Activated CD8-positive, alpha-beta T cell treated with anti-CD3 and anti-CD28 coated beads for 36 hours (primary cell): ENCODE data around the gene CDH12. TPM values are rescaled to one million over a fixed set of nuclear protein-coding genes. Genes with fewer than 3 reads are reported as not detected.

Source experiments
- ATAC-seq: fragments of 200-7000 bp; cut with Tn5 transposase; one replicate; pipeline ENCODE4 v1.10.0; 2021; ENCODE audit warnings: mild to moderate bottlenecking, moderate library complexity
- CTCF ChIA-PET: fragments of 350-600 bp; sonication (Branson Sonifier 250); formaldehyde crosslinking; loops from one replicate; lab custom pipeline; 2021; ENCODE audit warnings: antibody characterized with exemption; lab: Charles Lee
- POLR2A ChIA-PET: fragments of 350-600 bp; sonication (Branson Sonifier 250); formaldehyde crosslinking; loops from one replicate; lab custom pipeline; 2021; ENCODE audit warnings: antibody characterized with exemption; lab: Charles Lee
- DNase-seq: peaks from one replicate; pipeline ENCODE4 v3.0.0-alpha.2; 2020
- H3K27ac Mint-ChIP-seq: one replicate; pipeline ENCODE4 v1.8.0; 2021; ENCODE audit warnings: mild to moderate bottlenecking, mixed read lengths
- H3K27me3 Mint-ChIP-seq: one replicate; pipeline ENCODE4 v1.8.0; 2021; ENCODE audit warnings: mixed read lengths
- H3K36me3 Mint-ChIP-seq: one replicate; pipeline ENCODE4 v1.8.0; 2021; ENCODE audit warnings: low read depth, mixed read lengths
- H3K4me1 Mint-ChIP-seq: one replicate; pipeline ENCODE4 v1.8.0; 2021; ENCODE audit warnings: low read depth, mixed read lengths
- H3K4me3 Mint-ChIP-seq: one replicate; pipeline ENCODE4 v1.8.0; 2021; ENCODE audit warnings: mild to moderate bottlenecking, moderate library complexity, mixed read lengths
- H3K9me3 Mint-ChIP-seq: one replicate; pipeline ENCODE4 v1.8.0; 2021; ENCODE audit warnings: mixed read lengths
- intact Hi-C: fragments of 100-400 bp; cut with micrococcal nuclease; formaldehyde crosslinking; loops from one replicate; pipeline ENCODE4 v1.10.0; 2022
- total RNA-seq, 2 experiments: library from RNA; stranded (reverse); gene quantifications; one replicate each; pipeline ENCODE4 v1.2.3, GENCODE V29; 2021
- TF ChIP-seq, protein P1 (sequence below): fragments of 200-600 bp; IDR thresholded peaks from one replicate; pipeline ENCODE4 v1.8.0; 2022; ENCODE audit warnings: antibody characterized with exemption, mild to moderate bottlenecking

CDH12 gene
- total RNA-seq, 2 experiments from 2014 or later, result not detected

DNA sequence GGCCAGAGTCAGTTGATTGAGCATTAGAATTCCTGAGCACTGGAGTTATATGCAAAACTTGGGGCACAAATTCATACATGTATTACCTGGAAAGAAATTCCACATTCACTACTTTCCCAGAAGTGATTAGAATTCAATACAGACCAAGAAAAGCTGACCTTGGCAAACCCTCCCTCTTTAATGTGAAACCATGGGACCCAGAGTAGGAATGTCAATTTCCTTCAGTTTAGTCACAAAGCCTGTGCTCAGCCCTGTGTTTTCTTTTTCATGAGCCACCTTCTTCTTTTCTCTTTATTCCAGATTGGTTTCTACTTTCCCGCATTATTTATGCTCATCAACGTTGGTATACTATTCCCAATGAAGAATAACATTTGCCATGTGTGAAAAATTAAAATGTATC is 420.2 kb downstream of the CDH12 start:
- ChIA-PET CTCF (no interaction called here), POLR2A (no interaction called here)
- H3K27me3 Mint-ChIP-seq, result no peaks in the 10 kb centered on the region
- H3K4me1 Mint-ChIP-seq, result no peaks in the 10 kb centered on the region
- H3K36me3 Mint-ChIP-seq, result no peaks in the 10 kb centered on the region
- TF ChIP-seq, protein P1, sequence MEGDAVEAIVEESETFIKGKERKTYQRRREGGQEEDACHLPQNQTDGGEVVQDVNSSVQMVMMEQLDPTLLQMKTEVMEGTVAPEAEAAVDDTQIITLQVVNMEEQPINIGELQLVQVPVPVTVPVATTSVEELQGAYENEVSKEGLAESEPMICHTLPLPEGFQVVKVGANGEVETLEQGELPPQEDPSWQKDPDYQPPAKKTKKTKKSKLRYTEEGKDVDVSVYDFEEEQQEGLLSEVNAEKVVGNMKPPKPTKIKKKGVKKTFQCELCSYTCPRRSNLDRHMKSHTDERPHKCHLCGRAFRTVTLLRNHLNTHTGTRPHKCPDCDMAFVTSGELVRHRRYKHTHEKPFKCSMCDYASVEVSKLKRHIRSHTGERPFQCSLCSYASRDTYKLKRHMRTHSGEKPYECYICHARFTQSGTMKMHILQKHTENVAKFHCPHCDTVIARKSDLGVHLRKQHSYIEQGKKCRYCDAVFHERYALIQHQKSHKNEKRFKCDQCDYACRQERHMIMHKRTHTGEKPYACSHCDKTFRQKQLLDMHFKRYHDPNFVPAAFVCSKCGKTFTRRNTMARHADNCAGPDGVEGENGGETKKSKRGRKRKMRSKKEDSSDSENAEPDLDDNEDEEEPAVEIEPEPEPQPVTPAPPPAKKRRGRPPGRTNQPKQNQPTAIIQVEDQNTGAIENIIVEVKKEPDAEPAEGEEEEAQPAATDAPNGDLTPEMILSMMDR, result no peak
- no peak for ATAC-seq
- H3K27ac Mint-ChIP-seq, result no peak overlapping the region
- intact Hi-C loops, result no loop called here
- H3K4me3 Mint-ChIP-seq, result no peak overlapping the region
- peaks cover 4% of the 10 kb centered on the region for H3K9me3 Mint-ChIP-seq
- DNase-seq, result no peak

DNA sequence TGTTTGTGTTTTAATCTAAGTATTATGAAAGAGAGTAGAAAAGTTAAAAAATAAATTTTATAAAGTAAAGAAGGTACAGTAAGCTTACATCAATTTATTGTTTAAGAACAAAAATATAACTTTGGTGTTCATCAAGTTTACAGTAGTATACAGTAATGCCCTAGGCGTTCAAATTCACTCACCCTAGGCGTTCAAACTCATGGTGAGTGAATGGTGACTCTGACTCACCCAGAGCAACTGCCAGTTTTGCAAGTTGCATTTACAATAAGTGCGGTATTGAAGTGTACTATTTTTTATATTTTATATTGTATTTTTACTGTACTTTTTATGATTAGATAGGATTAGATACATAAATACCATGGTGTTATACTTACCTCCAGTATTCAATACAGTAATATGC is 421.3 kb downstream of the CDH12 start:
- TF ChIP-seq, protein P1, result no peak
- H3K27me3 Mint-ChIP-seq, result no peaks in the 10 kb centered on the region
- intact Hi-C loops, result no loop called here
- CTCF ChIA-PET, result no interaction called here
- H3K4me1 Mint-ChIP-seq, result no peaks in the 10 kb centered on the region
- H3K27ac Mint-ChIP-seq, result no peak overlapping the region
- ATAC-seq (no peak), DNase-seq (no peak)
- no peak overlapping the region for H3K4me3 Mint-ChIP-seq
- no peaks in the 10 kb centered on the region for H3K36me3 Mint-ChIP-seq
- H3K9me3 Mint-ChIP-seq, result peaks cover 6% of the 10 kb centered on the region
- POLR2A ChIA-PET, result no interaction called here

DNA sequence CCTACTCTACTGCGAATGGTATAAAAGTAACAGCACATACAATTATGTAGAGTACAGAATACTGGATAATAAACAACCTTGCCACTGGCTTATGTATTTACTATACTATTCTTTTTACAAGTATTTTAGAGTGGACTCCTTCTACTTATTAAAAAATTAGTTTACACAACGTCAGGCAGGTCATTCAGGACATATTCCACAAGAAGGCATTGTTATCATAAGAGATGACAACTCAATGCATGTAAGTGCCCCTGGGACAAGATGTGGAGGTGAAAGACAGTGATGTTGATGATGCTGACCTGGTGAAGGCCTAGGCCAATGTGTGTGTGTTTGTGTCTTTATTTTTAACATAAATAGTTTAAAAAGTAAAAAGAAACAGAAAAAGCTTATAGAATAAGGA is 421.7 kb downstream of the CDH12 start:
- H3K4me3 Mint-ChIP-seq, result no peak overlapping the region
- DNase-seq (no peak), ATAC-seq (no peak)
- TF ChIP-seq, protein P1, result no peak
- POLR2A ChIA-PET, result no interaction called here
- H3K36me3 Mint-ChIP-seq, result no peaks in the 10 kb centered on the region
- H3K27ac Mint-ChIP-seq, result no peak overlapping the region
- intact Hi-C loops, result no loop called here
- CTCF ChIA-PET, result no interaction called here
- H3K27me3 Mint-ChIP-seq, result no peaks in the 10 kb centered on the region
- peaks cover 6% of the 10 kb centered on the region for H3K9me3 Mint-ChIP-seq
- no peaks in the 10 kb centered on the region for H3K4me1 Mint-ChIP-seq

DNA sequence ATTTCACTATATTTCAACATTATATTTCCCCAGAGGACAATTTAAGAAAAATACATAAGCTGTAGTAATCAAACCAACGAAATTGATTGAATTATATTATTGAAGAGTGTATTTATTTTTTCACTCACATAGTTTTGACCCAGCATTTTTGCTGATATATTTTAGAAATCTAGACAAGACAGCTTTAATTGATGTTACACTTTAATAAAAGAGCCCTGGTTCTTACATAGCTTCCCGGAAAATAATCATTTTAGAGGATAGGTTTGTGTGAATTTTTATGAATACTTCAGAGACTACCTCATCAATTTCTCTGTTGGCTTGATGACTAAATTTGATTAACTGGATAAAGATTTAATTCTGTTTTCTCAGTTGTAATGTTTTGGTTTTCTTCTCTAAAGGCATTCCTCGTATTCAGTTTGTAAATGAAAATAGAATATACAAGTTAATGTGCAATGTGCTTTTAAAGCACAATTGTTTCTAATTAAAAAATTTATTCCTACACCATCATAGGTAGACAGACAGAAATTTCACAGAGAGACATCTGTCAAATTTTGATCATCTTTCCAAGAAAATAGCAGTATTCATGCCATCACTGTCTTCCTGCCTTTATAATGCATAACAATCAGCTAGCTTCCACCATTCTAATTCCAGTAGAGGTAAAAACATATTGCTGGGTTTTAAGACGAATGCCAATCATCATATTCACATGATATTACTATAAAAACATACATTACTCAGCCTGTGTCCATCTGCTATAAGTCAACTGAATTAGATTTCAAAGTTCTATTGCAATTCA is 441.4 kb downstream of the CDH12 start:
- no peak for ATAC-seq
- intact Hi-C loops, result no loop called here
- ChIA-PET POLR2A (no interaction called here), CTCF (no interaction called here)
- no peak overlapping the region for H3K4me3 Mint-ChIP-seq
- H3K36me3 Mint-ChIP-seq, result no peaks in the 10 kb centered on the region
- H3K9me3 Mint-ChIP-seq, result peaks cover 13% of the 10 kb centered on the region
- H3K27ac Mint-ChIP-seq, result no peak overlapping the region
- H3K27me3 Mint-ChIP-seq, result no peaks in the 10 kb centered on the region
- TF ChIP-seq, protein P1, result no peak
- H3K4me1 Mint-ChIP-seq, result no peaks in the 10 kb centered on the region
- DNase-seq, result no peak

DNA sequence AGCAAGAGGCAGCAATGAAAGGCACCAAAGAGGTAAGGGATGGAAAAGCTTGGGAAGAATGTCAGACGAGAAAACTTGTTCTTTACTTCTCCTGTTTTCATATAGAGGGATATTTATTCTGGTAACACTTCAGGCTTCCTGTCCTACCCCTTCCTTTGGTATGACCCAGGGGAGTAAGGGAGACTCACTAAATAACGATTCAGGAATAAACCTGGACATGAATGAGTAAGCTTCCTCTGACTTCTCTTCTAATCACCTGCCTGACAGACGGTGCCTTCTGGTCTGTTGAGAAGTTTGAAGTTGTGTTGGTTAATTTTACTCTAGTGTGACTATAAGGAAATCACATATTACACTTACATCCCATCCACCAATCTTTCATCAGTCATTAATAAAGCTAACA is 461.2 kb downstream of the CDH12 start:
- ATAC-seq, result no peak
- Mint-ChIP-seq H3K4me1 (no peaks in the 10 kb centered on the region), H3K36me3 (no peaks in the 10 kb centered on the region), H3K4me3 (no peak overlapping the region), H3K9me3 (peaks cover 10% of the 10 kb centered on the region), H3K27me3 (no peaks in the 10 kb centered on the region), H3K27ac (no peak overlapping the region)
- TF ChIP-seq, protein P1, result no peak
- no peak for DNase-seq
- CTCF ChIA-PET, result no interaction called here
- intact Hi-C loops, result no loop called here
- POLR2A ChIA-PET, result no interaction called here
